GM18907 (cell line): ENCODE measurements around the gene RELL2.

ENCODE experiments used
- ATAC-seq: cut with Tn5 transposase; IDR thresholded peaks from one replicate; pipeline ENCODE4 v1.9.1; 2021; ENCODE audit warnings: mild to moderate bottlenecking, moderate library complexity; ENCODE audit not compliant: unreplicated experiment

The RELL2 gene

GRCh38 chr5:141672841-141673813 lies 36.3 kb downstream of the RELL2 start:
- no peak for ATAC-seq

GRCh38 chr5:141674747-141675146 lies 38.0 kb downstream of the RELL2 start:
- ATAC-seq = no peak

- ATAC-seq = no peak
Observed at GRCh38 chr5:141675672-141676071, 38.9 kb downstream of the RELL2 start.

- ATAC-seq = no peak
Observed at GRCh38 chr5:141677415-141677814, 40.6 kb downstream of the RELL2 start.

- ATAC-seq = no peak
Observed at GRCh38 chr5:141680178-141680577, 43.4 kb downstream of the RELL2 start.

GRCh38 chr5:141680751-141681201 lies 44.0 kb downstream of the RELL2 start:
- no peak for ATAC-seq

- ATAC-seq = no peak
Observed at GRCh38 chr5:141681295-141681694, 44.5 kb downstream of the RELL2 start.

- ATAC-seq = no peak
Observed at GRCh38 chr5:141681695-141682641, 45.2 kb downstream of the RELL2 start, which contains the start of gene ARAP3. Gene ARAP3 (minus strand): TSS chr5:141682230. CDS start chr5:141680486, 1,744 bp downstream.

GRCh38 chr5:141683596-141684141 lies 46.9 kb downstream of the RELL2 start:
- no peak for ATAC-seq

GRCh38 chr5:141685591-141685990 lies 48.8 kb downstream of the RELL2 start:
- no peak for ATAC-seq

GRCh38 chr5:141686648-141687416 lies 50.0 kb downstream of the RELL2 start:
- ATAC-seq = no peak
